IMR-90 (cell line): Measurements from ENCODE around the gene STIM1. TPM values are rescaled to one million over a fixed set of nuclear protein-coding genes. Genes with fewer than 3 reads are reported as not detected.
A peak's percentile ranks its signal among the peaks of the same experiment; 100 is the strongest.

ENCODE experiments used
- ATAC-seq: fragments of 200-7000 bp; cut with Tn5 transposase; 2 replicates; pipeline ENCODE4 v1.9.1; 2020; ENCODE audit warnings: low read depth, mild to moderate bottlenecking, moderate library complexity
- BruUV-seq: library from RNA; stranded (reverse); fragments of 400-500 nt; replicated peaks from 2 replicates; lab custom pipeline; 2021; lab: Mats Ljungman, UMichigan
- CTCF ChIA-PET: fragments of 300-600 bp; formaldehyde crosslinking; extraction: SDS; loops from one replicate; lab custom pipeline; 2021; ENCODE audit warnings: antibody characterized with exemption; lab: Yijun Ruan, JAX
- POLR2A ChIA-PET: fragments of 300-600 bp; sonication (Branson Sonifier 250); formaldehyde crosslinking; loops from one replicate; lab custom pipeline; 2022; ENCODE audit warnings: antibody characterized with exemption; ENCODE audit not compliant: unreplicated experiment; lab: Charles Lee
- DNase-seq: peaks from one replicate; pipeline ENCODE4 v3.0.0; 2013
- H2AFZ ChIP-seq: replicated peaks from 2 replicates; pipeline ENCODE3; 2013; ENCODE audit warnings: low read length, mild to moderate bottlenecking; ENCODE audit not compliant: poor library complexity
- H2AK5ac ChIP-seq: 2 replicates; pipeline ENCODE4 v1.6.1; 2013; ENCODE audit warnings: low read depth, low read length, inconsistent platforms
- H2AK9ac ChIP-seq: replicated peaks from 2 replicates; pipeline ENCODE3; 2013; ENCODE audit warnings: mild to moderate bottlenecking, low read depth, low read length, moderate library complexity; ENCODE audit not compliant: poor library complexity
- H2BK120ac ChIP-seq: 2 replicates; pipeline ENCODE4 v1.6.1; 2013; ENCODE audit warnings: low read depth, low read length, inconsistent platforms
- H2BK15ac ChIP-seq: 3 replicates; pipeline ENCODE4 v1.6.1; 2013; ENCODE audit warnings: low read depth, low read length, inconsistent platforms
- H2BK20ac ChIP-seq: 2 replicates; pipeline ENCODE4 v1.6.1; 2013; ENCODE audit warnings: low read depth, mild to moderate bottlenecking, inconsistent platforms, low read length, moderate library complexity
- H2BK5ac ChIP-seq: 2 replicates; pipeline ENCODE4 v1.6.1; 2013; ENCODE audit warnings: mild to moderate bottlenecking, low read depth, low read length, inconsistent platforms; ENCODE audit not compliant: poor library complexity, severe bottlenecking
- H3K14ac ChIP-seq: replicated peaks from 2 replicates; pipeline ENCODE4 v1.6.1; 2013; ENCODE audit warnings: low read depth, low read length, inconsistent platforms
- H3K18ac ChIP-seq: 2 replicates; pipeline ENCODE4 v1.6.1; 2013; ENCODE audit warnings: low read depth, low read length, control low read depth
- H3K23ac ChIP-seq: 2 replicates; pipeline ENCODE4 v1.6.1; 2013; ENCODE audit warnings: low read depth, low read length, inconsistent platforms
- H3K27ac ChIP-seq: 2 replicates; pipeline ENCODE4 v1.5.1; 2013; ENCODE audit warnings: mild to moderate bottlenecking, control low read depth, low read length; ENCODE audit not compliant: insufficient read depth
- H3K27me3 ChIP-seq: 2 replicates; pipeline ENCODE4 v1.6.1; 2013; ENCODE audit warnings: low read length; ENCODE audit not compliant: control insufficient read depth, insufficient read depth
- H3K36me3 ChIP-seq: 2 replicates; pipeline ENCODE4 v1.6.1; 2013; ENCODE audit warnings: low read length, mixed read lengths; ENCODE audit not compliant: control insufficient read depth, insufficient read depth
- H3K4ac ChIP-seq: 2 replicates; pipeline ENCODE4 v1.6.1; 2013; ENCODE audit warnings: low read depth, low read length, inconsistent platforms
- H3K4me1 ChIP-seq: 2 replicates; pipeline ENCODE4 v1.6.1; 2013; ENCODE audit warnings: low read length, mixed read lengths; ENCODE audit not compliant: control insufficient read depth, insufficient read depth
- H3K4me2 ChIP-seq: 2 replicates; pipeline ENCODE4 v1.6.1; 2013; ENCODE audit warnings: low read depth, mild to moderate bottlenecking, control low read depth, low read length, moderate library complexity
- H3K4me3 ChIP-seq: 2 replicates; pipeline ENCODE4 v1.5.1; 2013; ENCODE audit warnings: low read depth, mild to moderate bottlenecking, control low read depth, low read length, moderate library complexity; ENCODE audit not compliant: insufficient read depth
- H3K56ac ChIP-seq: 2 replicates; pipeline ENCODE4 v1.6.1; 2013; ENCODE audit warnings: low read length, inconsistent platforms; ENCODE audit not compliant: insufficient read depth; ENCODE audit errors: extremely low read depth
- H3K79me1 ChIP-seq, 2 experiments: 2 replicates each; pipeline ENCODE4 v1.6.1; 2013; ENCODE audit warnings: low read length in 2 of 2, inconsistent platforms in 1 of 2, low read depth in 1 of 2
- H3K9ac ChIP-seq: 2 replicates; pipeline ENCODE4 v1.6.1; 2013; ENCODE audit warnings: low read depth, low read length, control low read depth
- H3K9me1 ChIP-seq: 2 replicates; pipeline ENCODE4 v1.6.1; 2013; ENCODE audit warnings: low read length, inconsistent platforms; ENCODE audit not compliant: insufficient read depth
- H3K9me3 ChIP-seq: 2 replicates; pipeline ENCODE4 v1.6.1; 2013; ENCODE audit warnings: low read length; ENCODE audit not compliant: control insufficient read depth, insufficient read depth
- H4K20me1 ChIP-seq: 2 replicates; pipeline ENCODE4 v1.6.1; 2013; ENCODE audit warnings: low read length, inconsistent platforms; ENCODE audit not compliant: insufficient read depth
- H4K5ac ChIP-seq: 2 replicates; pipeline ENCODE4 v1.6.1; 2013; ENCODE audit warnings: mild to moderate bottlenecking, low read depth, low read length, control low read depth
- H4K8ac ChIP-seq, 2 experiments: 2 replicates each; pipeline ENCODE4 v1.6.1; 2013; ENCODE audit warnings: low read depth in 2 of 2, low read length in 2 of 2, control low read depth in 1 of 2, inconsistent platforms in 1 of 2
- H4K91ac ChIP-seq: 2 replicates; pipeline ENCODE4 v1.6.1; 2013; ENCODE audit warnings: low read depth, low read length, inconsistent platforms; ENCODE audit not compliant: insufficient read depth
- BHLHE40 ChIP-seq: fragments of 150-350 bp; IDR thresholded peaks from 2 replicates; pipeline ENCODE4 v1.6.1; 2016; ENCODE audit warnings: mild to moderate bottlenecking, low read depth, low read length
- CEBPB ChIP-seq: IDR thresholded peaks from 2 replicates; pipeline ENCODE4 v1.6.1; 2012; ENCODE audit warnings: low read depth, low read length, improper control_type of control experiment
- CHD1 ChIP-seq: IDR thresholded peaks from 2 replicates; pipeline ENCODE4 v1.6.1; 2012; ENCODE audit warnings: low read depth, low read length, improper control_type of control experiment
- CTCF ChIP-seq: conservative IDR thresholded peaks from 2 replicates; pipeline ENCODE4 v1.5.1; 2012; ENCODE audit warnings: mild to moderate bottlenecking, low read depth, low read length, improper control_type of control experiment
- FOS ChIP-seq: fragments of 150-350 bp; IDR thresholded peaks from 2 replicates; pipeline ENCODE4 v1.6.1; 2016; ENCODE audit warnings: low read depth, low read length
- MAFK ChIP-seq: IDR thresholded peaks from 2 replicates; pipeline ENCODE4 v1.6.1; 2012; ENCODE audit warnings: low read depth, low read length, improper control_type of control experiment
- MAZ ChIP-seq: IDR thresholded peaks from 2 replicates; pipeline ENCODE4 v1.6.1; 2012; ENCODE audit warnings: low read depth, mild to moderate bottlenecking, low read length, improper control_type of control experiment, moderate library complexity, borderline replicate concordance
- MXI1 ChIP-seq: IDR thresholded peaks from 2 replicates; pipeline ENCODE4 v1.6.1; 2012; ENCODE audit warnings: low read depth, mild to moderate bottlenecking, low read length, moderate library complexity, borderline replicate concordance
- NFE2L2 ChIP-seq: fragments of 150-350 bp; IDR thresholded peaks from 2 replicates; pipeline ENCODE4 v1.6.1; 2016; ENCODE audit warnings: low read depth, mild to moderate bottlenecking, low read length
- RAD21 ChIP-seq: IDR thresholded peaks from 2 replicates; pipeline ENCODE4 v1.6.1; 2012; ENCODE audit warnings: low read length, improper control_type of control experiment
- RCOR1 ChIP-seq: IDR thresholded peaks from 2 replicates; pipeline ENCODE4 v1.6.1; 2012; ENCODE audit warnings: mild to moderate bottlenecking, low read length, improper control_type of control experiment; ENCODE audit not compliant: insufficient replicate concordance
- SMC3 ChIP-seq: fragments of 150-350 bp; IDR thresholded peaks from 2 replicates; pipeline ENCODE4 v1.6.1; 2016; ENCODE audit warnings: low read depth, mild to moderate bottlenecking, antibody characterized with exemption, low read length, moderate library complexity
- WGBS, 2 experiments: methylation state at CpG; one replicate each; pipeline versions ENCODE4 v1.1.5 to v1.1.7; 2013; ENCODE audit warnings: missing lambda C conversion rate in 2 of 2; ENCODE audit not compliant: insufficient read length in 1 of 2; ENCODE audit errors: extremely low coverage in 2 of 2; 5-methylcytosine and 5-hydroxymethylcytosine counted together
- dilution Hi-C: fragments of 300-500 bp; cut with HindIII; formaldehyde crosslinking; loops from one replicate; pipeline ENCODE4 v1.14.3; 2018; ENCODE audit warnings: low sequenced_read_pairs; ENCODE audit not compliant: unreplicated experiment
- in situ Hi-C: fragments of 300-500 bp; cut with MboI; formaldehyde crosslinking; loops from 3 replicates; pipeline ENCODE4 v1.14.3; 2019; ENCODE audit warnings: low sequenced_read_pairs, inconsistent platforms, mixed read lengths
- intact Hi-C: fragments of 100-400 bp; cut with micrococcal nuclease; formaldehyde crosslinking; loops from 2 replicates; pipeline ENCODE4 v1.10.0; 2022
- polyA plus RNA-seq, 3 experiments: library from polyadenylated mRNA; depleted of rRNA; stranded (reverse); fragments of >200 nt; gene quantifications; 2 replicates each; pipeline ENCODE4 v1.2.3, GENCODE V29; 2012; ENCODE audit warnings: low replicate concordance in 1 of 3
- total RNA-seq: library from RNA; depleted of rRNA; stranded (reverse); fragments of >200 nt; gene quantifications from 2 replicates; pipeline ENCODE4 v1.2.3, GENCODE V29; 2012
- TF ChIP-seq, protein P1 (sequence below): fragments of 150-350 bp; IDR thresholded peaks from 2 replicates; pipeline ENCODE4 v1.6.1; 2016; ENCODE audit warnings: low read depth, mild to moderate bottlenecking, low read length, moderate library complexity, borderline replicate concordance
- TF ChIP-seq, protein P2 (sequence below): fragments of 150-350 bp; IDR thresholded peaks from 2 replicates; pipeline ENCODE4 v1.6.1; 2017; ENCODE audit warnings: mild to moderate bottlenecking, antibody characterized with exemption, low read length, low read depth

STIM1 gene
- total and polyA plus RNA-seq, 2 of the 4 experiments (the other 2 are of a cell fraction): 17.9 to 23.0 TPM

GRCh38 chr11:3904228-3904627 is 48.8 kb downstream of the STIM1 start:
- TF ChIP-seq RAD21 (no peak), SMC3 (no peak), NFE2L2 (no peak), CHD1 (no peak), MXI1 (no peak), RCOR1 (no peak), BHLHE40 (no peak), MAZ (no peak), MAFK (no peak), CEBPB (no peak), CTCF (no peak), FOS (no peak)
- TF ChIP-seq, protein P1, sequence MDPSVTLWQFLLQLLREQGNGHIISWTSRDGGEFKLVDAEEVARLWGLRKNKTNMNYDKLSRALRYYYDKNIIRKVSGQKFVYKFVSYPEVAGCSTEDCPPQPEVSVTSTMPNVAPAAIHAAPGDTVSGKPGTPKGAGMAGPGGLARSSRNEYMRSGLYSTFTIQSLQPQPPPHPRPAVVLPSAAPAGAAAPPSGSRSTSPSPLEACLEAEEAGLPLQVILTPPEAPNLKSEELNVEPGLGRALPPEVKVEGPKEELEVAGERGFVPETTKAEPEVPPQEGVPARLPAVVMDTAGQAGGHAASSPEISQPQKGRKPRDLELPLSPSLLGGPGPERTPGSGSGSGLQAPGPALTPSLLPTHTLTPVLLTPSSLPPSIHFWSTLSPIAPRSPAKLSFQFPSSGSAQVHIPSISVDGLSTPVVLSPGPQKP: no peak
- TF ChIP-seq, protein P2, sequence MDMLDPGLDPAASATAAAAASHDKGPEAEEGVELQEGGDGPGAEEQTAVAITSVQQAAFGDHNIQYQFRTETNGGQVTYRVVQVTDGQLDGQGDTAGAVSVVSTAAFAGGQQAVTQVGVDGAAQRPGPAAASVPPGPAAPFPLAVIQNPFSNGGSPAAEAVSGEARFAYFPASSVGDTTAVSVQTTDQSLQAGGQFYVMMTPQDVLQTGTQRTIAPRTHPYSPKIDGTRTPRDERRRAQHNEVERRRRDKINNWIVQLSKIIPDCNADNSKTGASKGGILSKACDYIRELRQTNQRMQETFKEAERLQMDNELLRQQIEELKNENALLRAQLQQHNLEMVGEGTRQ: no peak
- H4K20me1 ChIP-seq: no peaks in the 10 kb centered on the region; the same call in 1 of the 2 replicates
- no peak overlapping the region for H4K5ac ChIP-seq
- H3K9me3 ChIP-seq: no peaks in the 10 kb centered on the region
- peaks cover 12% of the 10 kb centered on the region for H3K4me1 ChIP-seq
- dilution Hi-C loops: no loop called here
- H2BK20ac ChIP-seq: no peak overlapping the region
- H2AK9ac ChIP-seq: no peak overlapping the region
- peak overlapping the region in 1 of 2 experiments; percentile 5; a peak in 1 of 4 replicates for H4K8ac ChIP-seq
- H3K4me3 ChIP-seq: no peak overlapping the region
- H2AFZ ChIP-seq: no peak overlapping the region
- H3K56ac ChIP-seq: no peak overlapping the region
- no peak overlapping the region for H3K18ac ChIP-seq
- no peak overlapping the region for H3K23ac ChIP-seq
- intact Hi-C loops: loop anchor here (2.0 kb wide), 1 partner anchor 17 kb away; no protein-coding TSS in a partner anchor
- H3K9me1 ChIP-seq: peaks cover 12% of the 10 kb centered on the region
- peak overlapping the region; percentile 67 for H2AK5ac ChIP-seq
- ChIA-PET POLR2A (no interaction called here), CTCF (no interaction called here)
- peak overlapping the region; percentile 47; the same call in 1 of the 2 replicates for H3K4ac ChIP-seq
- ATAC-seq (no peak), DNase-seq (no peak)
- H3K36me3 ChIP-seq: no peaks in the 10 kb centered on the region
- no peak overlapping the region for H3K27ac ChIP-seq
- H4K91ac ChIP-seq: no peak overlapping the region
- H3K4me2 ChIP-seq: no peak overlapping the region
- no peak overlapping the region for H2BK15ac ChIP-seq
- no TSS peak for BruUV-seq
- H3K14ac ChIP-seq: no peak overlapping the region
- no peaks in the 10 kb centered on the region for H3K27me3 ChIP-seq
- peaks cover 11 to 45% of the 10 kb centered on the region in 2 experiments; a peak in 3 of 4 replicates for H3K79me1 ChIP-seq
- peak overlapping the region; percentile 21; the same call in 1 of the 2 replicates for H2BK120ac ChIP-seq
- H3K9ac ChIP-seq: no peak overlapping the region
- no peak overlapping the region for H2BK5ac ChIP-seq
- in situ Hi-C loops: no loop called here
- 92% methylated on average over 2 of the region's 5 CpGs; no CpG with 5 or more reads in 1 of the 2 experiments for WGBS, 2 experiments
